GM12878 (cell line): ENCODE measurements around the gene ROR2. TPM values are rescaled to one million over a fixed set of nuclear protein-coding genes. Genes with fewer than 3 reads are reported as not detected.

ENCODE experiments used
- ATAC-seq: fragments of 200-7000 bp; cut with Tn5 transposase; 3 replicates; pipeline ENCODE4 v1.9.1; 2020; ENCODE audit warnings: mild to moderate bottlenecking, moderate library complexity
- BruUV-seq: library from RNA; stranded (reverse); fragments of 400-500 nt; replicated peaks from 2 replicates; lab custom pipeline; 2021; lab: Mats Ljungman, UMichigan
- CTCF ChIA-PET: fragments of 300-600 bp; sonication (Branson Sonifier 250); formaldehyde crosslinking; extraction: SDS; loops from one replicate; lab custom pipeline; 2021; ENCODE audit warnings: inconsistent platforms; lab: Yijun Ruan, JAX
- POLR2A ChIA-PET: fragments of 350-600 bp; formaldehyde crosslinking; extraction: SDS; loops from one replicate; lab custom pipeline; 2021; ENCODE audit warnings: inconsistent platforms; lab: Charles Lee
- RAD21 ChIA-PET: fragments of 300-600 bp; sonication (Branson Sonifier 250); formaldehyde crosslinking; loops from one replicate; lab custom pipeline; 2023; ENCODE audit warnings: antibody characterized with exemption; ENCODE audit not compliant: unreplicated experiment; lab: Charles Lee
- SMC1A ChIA-PET: fragments of 300-600 bp; sonication (Branson Sonifier 250); formaldehyde crosslinking; loops from one replicate; lab custom pipeline; 2023; ENCODE audit not compliant: unreplicated experiment, uncharacterized antibody; lab: Charles Lee
- DNase-seq: peaks from one replicate; pipeline ENCODE4 v3.0.0-alpha.2; 2011; ENCODE audit warnings: low read depth, low spot score
- FAIRE-seq: peaks from 3 replicates; lab custom pipeline; 2011; peaks lifted over from hg19 to GRCh38; lab: Jason Lieb, UNC
- H2AFZ ChIP-seq: 2 replicates; pipeline ENCODE4 v1.6.0; 2011; ENCODE audit warnings: low read depth, low read length, control low read depth; ENCODE audit not compliant: control insufficient read depth
- H3K27ac ChIP-seq: 2 replicates; pipeline ENCODE4 v1.5.1; 2011; ENCODE audit warnings: control low read depth; ENCODE audit not compliant: control insufficient read depth, insufficient read depth
- H3K27me3 ChIP-seq, 2 experiments: replicated peaks in 1 of 2; 2 replicates each; pipeline versions ENCODE4 v1.6.0 to v1.6.1; 2011; ENCODE audit warnings: low read length in 1 of 2; ENCODE audit not compliant: control insufficient read depth in 2 of 2, insufficient read depth in 2 of 2
- H3K36me3 ChIP-seq, 2 experiments: 2 replicates each; pipeline ENCODE4 v1.5.1; 2011; ENCODE audit warnings: low read length in 1 of 2; ENCODE audit not compliant: control insufficient read depth in 2 of 2, insufficient read depth in 2 of 2
- H3K4me1 ChIP-seq: 2 replicates; pipeline ENCODE4 v1.6.1; 2011; ENCODE audit warnings: mild to moderate bottlenecking, low read length, moderate library complexity, mixed read lengths; ENCODE audit not compliant: control insufficient read depth, insufficient read depth
- H3K4me2 ChIP-seq: 2 replicates; pipeline ENCODE4 v1.6.0; 2011; ENCODE audit warnings: control low read depth; ENCODE audit not compliant: control insufficient read depth, insufficient read depth
- H3K4me3 ChIP-seq: fragments of 200-600 bp; sonication (generic); 2 replicates; pipeline ENCODE4 v1.5.1; 2016
- H3K79me2 ChIP-seq: 2 replicates; pipeline ENCODE4 v1.6.0; 2011; ENCODE audit warnings: low read length; ENCODE audit not compliant: control insufficient read depth, insufficient read depth
- H3K9ac ChIP-seq: 2 replicates; pipeline ENCODE4 v1.8.0; 2011; ENCODE audit warnings: low read length, control low read depth, mixed read lengths; ENCODE audit not compliant: control insufficient read depth, insufficient read depth
- H3K9me3 ChIP-seq: replicated peaks from 3 replicates; pipeline ENCODE4 v1.5.1; 2011; ENCODE audit warnings: mild to moderate bottlenecking, low read length; ENCODE audit not compliant: control insufficient read depth, insufficient read depth
- H4K20me1 ChIP-seq: 2 replicates; pipeline ENCODE4 v1.6.0; 2011; ENCODE audit not compliant: control insufficient read depth, insufficient read depth
- BHLHE40 ChIP-seq, 2 experiments: fragments of 450-650 bp in 1 of 2; IDR thresholded peaks; 2 replicates each; pipeline ENCODE4 v1.6.1; 2011 to 2017; ENCODE audit warnings: low read depth in 2 of 2, borderline replicate concordance in 1 of 2, improper control_type of control experiment in 1 of 2, low read length in 1 of 2, mild to moderate bottlenecking in 1 of 2
- EP300 ChIP-seq, 2 experiments: fragments of 150-350 bp in 1 of 2; IDR thresholded peaks; 2 replicates each; pipeline ENCODE4 v1.6.1; 2011 to 2012; ENCODE audit warnings: low read depth in 2 of 2, low read length in 2 of 2, borderline replicate concordance in 1 of 2, improper control_type of control experiment in 1 of 2, inconsistent platforms in 1 of 2; ENCODE audit not compliant: control insufficient read depth in 1 of 2
- HCFC1 ChIP-seq: fragments of 150-350 bp; IDR thresholded peaks from 2 replicates; pipeline ENCODE4 v1.6.1; 2014; ENCODE audit warnings: low read length
- MEF2B ChIP-seq: fragments of 450-650 bp; IDR thresholded peaks from 2 replicates; pipeline ENCODE4 v1.6.1; 2018; ENCODE audit warnings: mild to moderate bottlenecking, moderate library complexity; ENCODE audit not compliant: partially characterized antibody, poor library complexity, severe bottlenecking
- NBN ChIP-seq: fragments of 450-650 bp; IDR thresholded peaks from 2 replicates; pipeline ENCODE4 v1.6.1; 2016
- NFXL1 ChIP-seq: fragments of 450-650 bp; IDR thresholded peaks from 2 replicates; pipeline ENCODE4 v1.6.1; 2017; ENCODE audit warnings: antibody characterized with exemption, mild to moderate bottlenecking, borderline replicate concordance
- SMAD1 ChIP-seq: fragments of 450-650 bp; IDR thresholded peaks from 2 replicates; pipeline ENCODE4 v1.6.1; 2018; ENCODE audit warnings: mild to moderate bottlenecking, low read depth; ENCODE audit not compliant: partially characterized antibody
- SRF ChIP-seq, 2 experiments: IDR thresholded peaks; 2 replicates each; pipeline ENCODE4 v1.6.1; 2011; ENCODE audit warnings: low read depth in 2 of 2, low read length in 2 of 2, mild to moderate bottlenecking in 1 of 2, moderate library complexity in 1 of 2
- WGBS: methylation state at CpG from one replicate; pipeline ENCODE4 v1.1.6; 2016; ENCODE audit warnings: low lambda C conversion rate; ENCODE audit not compliant: insufficient replicate concordance, insufficient coverage; ENCODE audit errors: missing lambda C conversion rate; 5-methylcytosine and 5-hydroxymethylcytosine counted together
- in situ Hi-C: fragments of 300-500 bp; cut with MboI; formaldehyde crosslinking; loops from 9 replicates; pipeline ENCODE4 v1.14.3; 2018; ENCODE audit warnings: mixed read lengths
- intact Hi-C: fragments of 100-400 bp; cut with micrococcal nuclease; formaldehyde crosslinking; loops from one replicate; pipeline ENCODE4 v1.14.2; 2022; ENCODE audit not compliant: unreplicated experiment
- polyA plus RNA-seq, 11 experiments: library from polyadenylated mRNA; depleted of rRNA in 4 of 11; unstranded in 6 of 11; stranded (reverse) in 5 of 11; fragments of >200 nt; fragmentation: Nextera tagmentation in 4 of 11; fragmentation: Illumina TruSeq in 1 of 11; extraction: Ambion mirVana in 4 of 11; extraction: Trizol in 1 of 11; gene quantifications; 1 replicate in 1 of 11; 2 replicates in 10 of 11; pipeline versions ENCODE4 v1.2.1 to v1.2.3, GENCODE V29; 2011 to 2016; ENCODE audit warnings: inconsistent platforms in 2 of 11, missing spikeins in 2 of 11, low read depth in 1 of 11
- total RNA-seq, 4 experiments: library from RNA; depleted of rRNA in 3 of 4; stranded (reverse); fragments of >200 nt in 3 of 4; fragmentation: Illumina TruSeq in 1 of 4; extraction: Trizol in 1 of 4; gene quantifications; 2 replicates each; pipeline versions ENCODE4 v1.2.1 to v1.2.3, GENCODE V29; 2013 to 2021
- TF ChIP-seq, protein P1 (sequence below): IDR thresholded peaks from 2 replicates; pipeline ENCODE4 v1.6.1; 2012; ENCODE audit warnings: low read depth, low read length, improper control_type of control experiment

ROR2 gene
- total and polyA plus RNA-seq, 10 of the 15 experiments (the other 5 are each of a cell fraction or from before 2014, with no cell fraction given): 0.03 to 0.05 TPM; not detected in 8

DNA sequence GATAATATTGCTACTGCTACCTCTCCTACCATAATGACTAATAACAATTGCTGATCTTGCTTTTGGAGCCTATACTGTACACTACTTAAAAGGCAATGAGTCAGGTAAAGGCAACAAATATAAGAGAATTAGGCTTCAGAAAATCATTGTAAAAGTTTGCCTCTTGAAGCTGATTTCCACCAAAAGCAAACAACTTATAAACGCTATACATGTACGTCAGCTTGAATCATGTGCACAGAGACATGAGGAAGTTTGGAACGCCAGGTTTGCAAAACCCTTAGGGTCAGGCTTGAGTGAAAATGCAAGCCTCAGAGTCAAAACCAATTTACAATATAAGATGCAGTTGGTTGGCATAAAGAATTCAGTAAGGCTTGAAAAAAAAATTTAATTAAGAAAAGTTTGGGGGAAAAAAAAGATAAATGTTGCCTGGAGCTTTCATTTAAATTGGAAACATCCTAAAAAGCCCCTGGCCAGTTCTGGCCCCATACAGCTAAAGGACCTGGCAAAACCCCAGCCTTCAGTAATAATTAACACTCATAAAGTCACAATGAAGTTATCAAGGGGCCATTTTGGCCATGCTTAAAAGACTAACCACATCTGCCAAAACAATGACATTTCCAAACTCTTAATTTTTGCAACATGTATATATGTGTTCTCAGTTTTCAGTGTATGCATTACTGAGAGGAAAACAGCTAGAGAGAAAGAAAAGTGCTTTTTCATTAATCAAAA is 345.4 kb downstream of the ROR2 start:
- TF ChIP-seq NBN (no peak), EP300 (IDR thresholded peaks at IDR 0.05; ENCODE audit: borderline replicate concordance in 1 of 2, control insufficient read depth in 1 of 2, low read depth in 2 of 2, low read length in 2 of 2) (no peak), SRF (IDR thresholded peaks at IDR 0.05; ENCODE audit: low read depth in 2 of 2, low read length in 2 of 2) (no peak), HCFC1 (no peak), NFXL1 (no peak), SMAD1 (no peak), MEF2B (no peak), BHLHE40 (IDR thresholded peaks at IDR 0.05; ENCODE audit: borderline replicate concordance in 1 of 2, low read depth in 2 of 2, low read length in 1 of 2) (no peak)
- TF ChIP-seq, protein P1, sequence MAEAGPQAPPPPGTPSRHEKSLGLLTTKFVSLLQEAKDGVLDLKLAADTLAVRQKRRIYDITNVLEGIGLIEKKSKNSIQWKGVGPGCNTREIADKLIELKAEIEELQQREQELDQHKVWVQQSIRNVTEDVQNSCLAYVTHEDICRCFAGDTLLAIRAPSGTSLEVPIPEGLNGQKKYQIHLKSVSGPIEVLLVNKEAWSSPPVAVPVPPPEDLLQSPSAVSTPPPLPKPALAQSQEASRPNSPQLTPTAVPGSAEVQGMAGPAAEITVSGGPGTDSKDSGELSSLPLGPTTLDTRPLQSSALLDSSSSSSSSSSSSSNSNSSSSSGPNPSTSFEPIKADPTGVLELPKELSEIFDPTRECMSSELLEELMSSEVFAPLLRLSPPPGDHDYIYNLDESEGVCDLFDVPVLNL: no peak
- no peaks in the 10 kb centered on the region for H3K4me1 ChIP-seq
- BruUV-seq: no TSS peak
- H3K4me3 ChIP-seq: no peak overlapping the region
- SMC1A ChIA-PET: interaction anchor here (0.6 to 0.7 kb wide), 3 partner anchors 11 to 34 kb away, joined by 3 read pairs; no protein-coding TSS in a partner anchor
- in situ Hi-C loops (no loop called here), intact Hi-C loops (no loop called here)
- WGBS: 0% methylated on average over 3 of the region's 3 CpGs
- no peaks in the 10 kb centered on the region for H3K9me3 ChIP-seq
- RAD21 ChIA-PET: no interaction called here
- H3K9ac ChIP-seq: no peak overlapping the region
- H3K27me3 ChIP-seq: no peaks in the 10 kb centered on the region
- no peak overlapping the region for H2AFZ ChIP-seq
- FAIRE-seq (no peak), DNase-seq (no peak), ATAC-seq (no peak)
- POLR2A ChIA-PET: no interaction called here
- no peak overlapping the region for H3K27ac ChIP-seq
- no peak overlapping the region for H3K4me2 ChIP-seq
- H3K79me2 ChIP-seq: no peaks in the 10 kb centered on the region
- no peaks in the 10 kb centered on the region for H4K20me1 ChIP-seq
- no peaks in the 10 kb centered on the region for H3K36me3 ChIP-seq
- CTCF ChIA-PET: no interaction called here
